GM19395 (cell line): ENCODE measurements around the gene KIZ.

Source experiments
- ATAC-seq: cut with Tn5 transposase; IDR thresholded peaks from one replicate; pipeline ENCODE4 v1.9.1; 2021; ENCODE audit warnings: mild to moderate bottlenecking, moderate library complexity; ENCODE audit not compliant: unreplicated experiment

Gene KIZ, protein sequence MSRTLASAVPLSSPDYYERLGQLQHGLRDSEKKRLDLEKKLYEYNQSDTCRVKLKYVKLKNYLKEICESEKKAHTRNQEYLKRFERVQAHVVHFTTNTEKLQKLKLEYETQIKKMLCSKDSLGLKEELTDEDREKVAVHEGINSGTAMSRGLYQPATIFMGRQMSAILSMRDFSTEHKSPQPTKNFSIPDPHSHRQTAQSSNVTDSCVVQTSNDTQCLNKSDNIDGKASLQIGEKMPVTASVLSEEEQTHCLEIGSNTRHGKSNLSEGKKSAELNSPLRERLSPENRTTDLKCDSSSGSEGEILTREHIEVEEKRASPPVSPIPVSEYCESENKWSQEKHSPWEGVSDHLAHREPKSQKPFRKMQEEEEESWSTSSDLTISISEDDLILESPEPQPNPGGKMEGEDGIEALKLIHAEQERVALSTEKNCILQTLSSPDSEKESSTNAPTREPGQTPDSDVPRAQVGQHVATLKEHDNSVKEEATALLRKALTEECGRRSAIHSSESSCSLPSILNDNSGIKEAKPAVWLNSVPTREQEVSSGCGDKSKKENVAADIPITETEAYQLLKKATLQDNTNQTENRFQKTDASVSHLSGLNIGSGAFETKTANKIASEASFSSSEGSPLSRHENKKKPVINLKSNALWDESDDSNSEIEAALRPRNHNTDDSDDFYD

DNA sequence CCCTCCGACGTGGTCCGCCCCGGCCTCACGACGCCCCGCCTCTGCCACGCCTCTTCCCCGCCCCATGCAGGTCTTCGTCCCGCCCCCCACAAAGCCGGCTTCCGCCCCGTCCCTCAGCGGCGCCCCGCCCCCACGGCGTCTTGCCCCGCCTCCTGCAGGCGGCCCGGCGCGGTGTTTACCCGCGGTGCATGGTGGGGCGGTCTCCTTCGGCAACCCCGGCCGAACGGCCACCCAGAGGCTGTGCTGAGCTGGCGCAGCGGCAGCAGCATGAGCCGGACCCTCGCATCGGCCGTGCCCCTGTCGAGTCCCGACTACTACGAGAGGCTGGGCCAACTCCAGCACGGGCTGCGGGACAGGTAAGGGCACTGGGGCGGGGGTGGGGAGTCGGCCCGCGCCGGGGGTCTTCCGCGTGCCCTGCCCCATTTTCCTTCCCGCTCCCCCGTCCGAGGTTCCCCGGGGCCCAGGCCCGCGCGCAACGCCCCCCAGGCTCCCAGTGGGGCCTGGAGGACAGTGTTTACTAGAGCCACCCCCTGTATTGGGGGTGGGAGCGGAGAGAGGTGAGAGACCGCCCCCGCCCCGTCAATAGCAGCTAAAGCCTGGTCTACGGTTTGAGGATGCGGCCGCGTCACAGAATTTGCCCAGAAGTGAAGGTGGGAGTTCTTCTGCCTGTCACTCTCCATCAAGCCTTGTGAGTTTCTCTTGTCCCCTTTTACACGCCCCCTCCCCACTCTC lies at the start of gene KIZ:
TSS of gene KIZ (plus strand) at position 234 of the 732 bp plus-strand sequence. CDS start at position 268, 34 bp downstream.
- ATAC-seq = peak; percentile 95

DNA sequence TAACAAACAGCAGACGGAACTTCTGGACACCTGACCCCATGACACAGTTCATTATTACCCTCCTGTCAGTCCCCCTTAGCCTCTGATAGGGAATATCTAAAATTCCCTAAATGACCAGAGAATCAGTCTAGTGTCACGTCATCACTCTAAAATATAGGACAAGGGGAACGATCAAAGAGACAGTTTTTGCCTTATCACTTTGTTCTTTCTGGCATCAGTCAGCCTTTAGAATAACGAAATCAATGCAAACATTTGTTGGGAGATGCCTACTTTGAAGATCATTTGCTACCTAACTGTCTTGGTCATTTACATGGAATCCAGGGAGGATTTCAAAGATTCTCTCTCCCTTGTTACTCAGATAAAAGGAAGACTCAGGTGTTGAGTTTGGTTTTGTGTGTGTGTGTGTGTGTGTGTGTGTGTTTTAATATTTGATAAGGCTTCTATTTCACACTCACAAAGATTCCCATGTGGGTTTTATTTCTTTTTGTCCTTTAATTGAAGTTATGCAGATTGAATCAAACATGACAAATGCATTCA lies 48.0 kb upstream of the KIZ start:
- ATAC-seq = no peak

DNA sequence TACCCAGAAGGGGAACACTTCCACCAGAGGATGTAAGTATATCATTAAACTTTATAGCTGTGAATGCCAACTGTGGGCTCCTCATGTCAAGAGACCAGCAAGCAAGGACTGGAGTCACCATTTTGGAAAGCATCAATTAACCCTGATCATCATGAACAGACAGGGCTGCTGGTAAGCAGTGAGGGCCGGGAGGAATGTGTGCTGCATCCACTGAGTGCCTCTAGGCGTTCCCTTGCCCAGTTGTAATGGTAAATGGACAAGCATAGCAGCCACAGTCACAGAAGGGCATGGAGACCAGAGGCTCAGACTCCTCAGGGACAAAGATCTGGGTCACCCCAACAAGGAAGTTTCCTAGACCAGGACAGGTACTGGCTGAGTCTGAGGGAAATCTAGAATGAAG lies 43.3 kb upstream of the KIZ start:
- ATAC-seq = no peak

DNA sequence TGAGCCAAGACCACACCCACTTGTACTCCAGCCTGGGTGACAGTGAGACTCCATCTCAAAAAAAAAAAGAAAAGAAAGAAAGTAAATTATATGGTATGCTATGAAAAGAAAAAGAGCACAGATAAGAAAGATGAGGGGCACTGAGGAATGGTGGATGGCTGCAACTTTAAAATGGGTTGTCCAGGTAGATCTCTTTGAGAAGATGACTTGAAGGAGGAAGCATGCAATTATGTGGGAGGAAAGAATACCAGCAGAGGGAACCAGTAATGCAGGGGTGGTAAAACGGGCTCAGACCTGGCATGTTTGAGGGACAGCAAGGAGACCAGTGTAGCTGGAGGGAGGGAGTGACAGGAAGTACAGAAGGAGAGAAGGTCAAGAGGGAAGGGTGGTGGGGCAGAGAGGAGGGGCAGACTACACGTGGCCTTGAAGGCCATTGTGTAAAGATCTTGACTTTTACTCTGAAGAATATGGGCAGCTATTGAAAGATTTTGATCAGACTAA lies 42.0 kb upstream of the KIZ start:
- no peak for ATAC-seq

DNA sequence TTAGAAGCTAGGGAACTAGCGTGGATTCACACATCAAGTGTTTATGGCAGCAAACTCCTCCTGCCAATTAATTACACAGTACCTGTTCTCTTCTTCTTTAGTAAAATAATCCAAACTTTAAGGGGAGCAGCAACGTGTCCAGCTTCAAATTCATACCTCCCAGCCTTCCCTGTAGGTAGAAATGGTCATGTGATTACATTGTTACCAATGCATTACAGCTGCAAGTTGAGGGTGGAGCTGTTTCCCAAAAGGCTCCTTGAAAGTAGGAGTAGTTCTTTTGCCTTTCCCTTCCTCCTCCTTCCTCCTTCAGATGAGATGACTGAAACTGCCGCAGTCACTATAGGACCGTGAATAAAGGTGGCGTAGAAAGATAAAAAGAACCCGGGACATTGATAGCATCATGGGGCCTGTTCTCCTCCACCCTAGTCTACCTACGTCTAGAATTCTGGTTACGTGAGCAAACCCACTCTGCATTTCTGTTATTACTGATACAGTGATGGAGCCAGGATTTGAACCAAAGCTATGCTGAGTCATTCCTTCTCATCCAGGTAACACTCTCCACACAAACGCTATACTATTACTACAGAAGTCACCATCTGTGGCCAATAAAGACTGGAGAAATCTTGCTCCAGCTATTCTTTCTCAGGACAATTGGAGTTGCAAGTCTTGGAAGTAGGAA lies 37.9 kb upstream of the KIZ start:
- ATAC-seq = no peak

DNA sequence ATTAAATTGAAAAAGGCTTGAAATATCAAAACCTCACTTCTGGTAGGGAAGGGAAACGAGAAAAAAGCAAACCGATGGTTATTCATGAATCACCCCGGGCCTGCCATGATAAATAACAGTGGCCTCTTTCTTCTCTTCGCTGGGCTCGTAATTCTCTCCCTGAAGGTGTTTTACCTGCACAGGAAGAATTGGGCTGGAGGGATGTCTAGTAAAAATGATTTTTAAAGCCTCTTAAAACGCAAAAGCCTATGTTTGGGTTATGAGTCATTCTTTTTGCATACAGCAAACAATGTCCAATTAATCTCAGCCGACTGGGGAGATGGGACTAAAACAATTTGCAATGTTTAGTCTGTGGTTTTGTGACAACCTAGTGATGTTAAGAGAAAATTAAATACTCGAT lies 36.5 kb upstream of the KIZ start:
- ATAC-seq = no peak

DNA sequence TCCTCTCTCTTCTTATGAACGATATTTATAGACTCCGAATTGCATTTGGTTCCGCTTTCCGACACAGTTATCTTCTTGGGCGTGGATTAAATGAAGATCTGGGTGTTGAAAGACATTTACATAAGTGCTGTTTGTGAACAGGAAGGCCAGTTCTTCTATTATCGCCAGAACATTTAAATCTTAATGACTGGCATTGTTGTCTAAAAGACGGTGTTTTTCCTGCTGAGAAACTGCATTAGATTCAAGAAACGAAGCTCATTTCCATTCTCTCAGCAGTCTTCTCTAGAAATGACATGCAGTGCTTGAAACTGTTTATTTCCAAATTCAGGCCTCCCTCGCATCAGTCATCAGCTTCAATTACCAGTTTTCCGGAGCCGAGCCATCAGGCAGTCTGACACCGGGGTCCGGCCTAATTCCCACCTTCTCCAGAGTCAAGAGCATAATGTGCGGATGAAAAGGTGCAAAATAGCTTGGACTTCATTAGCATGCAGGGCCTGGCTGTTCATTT lies 35.7 kb upstream of the KIZ start:
- ATAC-seq = no peak

DNA sequence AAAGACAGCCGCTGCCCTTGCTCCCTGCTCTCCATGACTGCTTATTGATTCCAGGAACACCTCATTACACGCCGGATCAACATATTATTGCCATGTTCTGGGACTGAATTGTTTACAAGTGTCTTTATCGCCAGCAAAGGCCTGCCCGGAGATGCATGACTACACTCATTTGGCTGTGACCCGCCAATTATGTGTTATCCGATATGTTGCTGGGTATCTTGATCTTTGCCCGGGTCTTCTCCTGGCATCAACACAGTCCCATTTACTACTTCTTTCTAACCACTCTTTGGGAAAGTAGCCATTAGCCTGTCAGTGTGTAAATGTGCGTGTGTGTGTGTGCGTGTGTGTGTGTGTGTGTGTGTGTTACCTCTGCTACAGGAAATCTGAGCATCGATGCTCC lies 35.2 kb upstream of the KIZ start:
- no peak for ATAC-seq

DNA sequence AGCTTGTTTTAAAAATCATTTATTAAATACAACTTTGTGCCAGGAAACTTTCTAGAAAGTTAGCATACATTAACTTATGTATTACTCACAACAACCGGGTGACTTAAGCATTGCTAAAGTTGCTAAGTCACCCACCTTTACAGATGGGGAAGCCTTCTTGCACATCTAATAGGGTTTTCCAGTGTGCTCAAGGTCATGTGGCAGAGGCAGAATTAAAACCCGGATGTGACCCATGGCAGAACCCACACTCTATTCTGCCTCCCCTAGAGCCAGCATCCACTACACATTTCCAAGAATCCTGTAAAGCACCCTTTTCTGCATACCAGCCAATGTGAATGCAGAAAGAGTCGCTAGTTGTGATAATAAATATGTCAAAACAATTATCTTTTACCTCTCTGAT lies 33.1 kb upstream of the KIZ start:
- ATAC-seq = no peak

DNA sequence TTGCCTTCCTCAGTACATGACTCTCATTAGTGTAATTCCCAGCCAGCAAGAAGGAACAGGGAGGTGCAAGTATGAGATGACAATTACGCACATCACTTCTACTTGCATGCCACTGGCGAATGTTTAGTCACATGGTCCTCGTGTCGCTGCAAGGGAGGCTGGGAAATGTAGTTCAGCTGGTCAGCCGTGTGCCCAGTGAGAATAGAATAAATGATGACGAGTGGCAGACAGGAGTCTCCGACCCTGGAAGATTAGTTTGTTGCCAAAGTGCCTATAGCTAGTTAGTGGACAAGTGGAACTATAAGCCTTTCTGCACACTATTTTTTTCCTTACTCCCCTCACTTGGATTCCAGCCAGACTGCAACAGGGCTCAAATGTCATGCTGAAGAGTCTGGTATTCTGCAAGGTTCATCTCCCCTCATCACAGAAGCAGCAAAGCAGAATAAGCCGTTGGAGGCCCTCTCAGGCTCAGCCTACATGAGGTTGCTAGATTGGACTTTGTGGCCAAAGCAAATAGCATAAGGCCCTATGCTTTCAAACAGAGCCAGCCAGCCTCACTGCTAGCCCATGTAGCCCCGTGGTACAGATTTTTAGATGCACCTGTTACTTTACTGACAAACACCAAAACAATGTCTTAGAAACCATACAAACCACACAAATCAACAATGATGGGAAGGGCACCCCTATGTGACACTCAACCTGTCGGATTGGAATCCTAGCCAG lies 29.4 kb upstream of the KIZ start:
- no peak for ATAC-seq

DNA sequence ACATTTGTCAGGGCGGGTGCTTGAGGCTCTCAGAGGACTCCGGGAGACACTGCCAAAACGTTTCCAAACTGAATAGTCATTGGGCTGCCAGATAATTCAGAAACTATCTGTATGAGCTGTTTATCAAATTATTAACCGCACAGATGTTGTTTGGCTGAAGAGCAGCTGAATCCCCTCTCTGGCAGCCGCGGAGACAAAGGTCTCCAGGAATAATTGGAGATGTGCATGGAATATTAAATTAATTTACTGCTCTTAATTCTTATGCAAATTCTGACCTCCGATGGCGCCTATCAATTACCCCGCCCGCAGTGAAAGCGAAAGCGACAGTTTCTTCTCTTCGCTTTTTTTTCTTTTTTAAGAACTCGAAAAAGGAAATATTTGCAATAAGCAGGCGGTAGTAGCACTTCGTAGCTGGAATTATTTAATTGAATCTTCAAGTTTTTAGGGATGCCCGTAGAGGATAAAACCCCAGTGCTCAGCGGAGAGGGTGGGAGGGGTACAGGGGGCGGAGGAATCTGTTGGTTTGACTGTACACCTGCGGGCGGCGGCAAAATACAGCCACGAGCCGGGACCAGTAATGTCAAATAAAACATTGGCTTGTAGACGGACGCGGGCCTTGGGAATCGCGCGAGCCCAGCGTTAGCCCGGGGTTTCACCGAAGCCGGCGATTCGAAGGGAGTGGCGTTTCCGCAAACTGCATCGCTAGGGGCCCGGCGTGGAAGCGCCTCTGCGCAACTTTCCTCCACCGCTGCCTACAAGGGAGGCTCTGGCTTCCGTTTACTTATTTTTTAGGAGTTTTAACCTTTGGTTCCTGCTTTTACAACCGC lies 25.9 kb upstream of the KIZ start:
- peak; percentile 44 for ATAC-seq

DNA sequence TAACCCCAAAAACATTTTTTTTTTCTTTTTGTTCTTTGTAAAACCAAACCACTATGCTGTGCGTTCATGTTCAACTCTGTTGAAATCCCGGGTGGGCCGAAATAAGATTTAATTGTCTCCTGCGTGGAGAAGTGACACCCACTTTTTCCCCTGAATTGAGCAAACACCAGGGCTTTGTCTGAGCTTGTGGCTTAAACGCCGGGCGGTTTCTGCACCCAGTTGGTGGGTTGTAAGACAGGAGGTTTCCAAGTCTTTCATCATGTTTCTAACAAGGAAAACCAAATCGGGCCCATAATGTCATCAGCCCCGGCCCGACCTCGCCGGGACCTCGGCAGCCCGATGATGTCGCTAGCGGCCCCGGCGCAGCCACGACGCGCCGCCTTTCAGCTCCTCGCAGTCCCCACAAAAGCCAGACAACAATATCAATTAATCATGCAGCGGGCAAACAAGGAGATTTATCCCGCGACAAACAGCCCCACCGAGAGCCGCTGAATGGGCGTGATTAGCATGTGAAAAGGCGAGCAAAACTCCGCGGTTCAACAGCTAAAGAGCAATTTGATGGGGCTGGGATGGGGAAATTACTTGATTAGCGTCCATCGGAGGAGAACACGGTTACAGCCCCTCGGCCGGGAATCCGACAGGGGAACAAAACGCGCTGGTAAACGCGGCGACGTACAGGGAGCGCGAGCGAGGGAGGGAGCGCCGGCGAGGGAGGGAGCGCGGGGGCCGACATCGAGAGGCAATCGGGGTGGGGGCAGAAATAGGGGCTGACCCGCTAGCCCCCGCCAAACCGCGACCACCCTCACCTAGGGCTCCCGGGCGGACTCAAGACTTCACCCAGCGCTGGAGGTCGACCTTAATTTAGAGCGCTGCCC lies 25.1 kb upstream of the KIZ start:
- peak; percentile 5 for ATAC-seq

DNA sequence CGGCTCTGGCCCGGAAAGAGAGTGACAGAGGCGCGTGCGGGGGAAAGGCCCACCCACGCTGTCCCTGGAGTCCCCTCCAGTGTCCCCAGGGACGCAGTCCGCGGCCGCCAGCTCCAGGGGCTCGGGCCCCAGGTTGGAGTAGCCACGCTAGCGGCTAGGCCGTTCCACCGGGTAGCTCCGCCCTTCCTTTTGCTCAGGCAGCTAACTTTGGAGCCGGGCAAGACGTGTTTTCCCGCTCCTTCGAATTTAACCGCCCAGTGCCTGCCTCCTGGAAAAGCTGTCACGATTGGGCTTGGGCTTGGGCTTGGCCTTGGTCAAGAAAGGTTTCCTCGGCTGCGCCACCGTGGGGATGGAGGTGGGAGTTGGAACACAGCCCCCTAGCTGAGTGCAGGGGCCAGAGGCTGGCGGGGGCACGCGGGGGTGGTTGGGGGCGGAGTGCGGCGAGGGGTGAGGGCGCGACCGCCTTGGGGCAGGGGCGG lies 24.4 kb upstream of the KIZ start:
- ATAC-seq = peak; percentile 1

DNA sequence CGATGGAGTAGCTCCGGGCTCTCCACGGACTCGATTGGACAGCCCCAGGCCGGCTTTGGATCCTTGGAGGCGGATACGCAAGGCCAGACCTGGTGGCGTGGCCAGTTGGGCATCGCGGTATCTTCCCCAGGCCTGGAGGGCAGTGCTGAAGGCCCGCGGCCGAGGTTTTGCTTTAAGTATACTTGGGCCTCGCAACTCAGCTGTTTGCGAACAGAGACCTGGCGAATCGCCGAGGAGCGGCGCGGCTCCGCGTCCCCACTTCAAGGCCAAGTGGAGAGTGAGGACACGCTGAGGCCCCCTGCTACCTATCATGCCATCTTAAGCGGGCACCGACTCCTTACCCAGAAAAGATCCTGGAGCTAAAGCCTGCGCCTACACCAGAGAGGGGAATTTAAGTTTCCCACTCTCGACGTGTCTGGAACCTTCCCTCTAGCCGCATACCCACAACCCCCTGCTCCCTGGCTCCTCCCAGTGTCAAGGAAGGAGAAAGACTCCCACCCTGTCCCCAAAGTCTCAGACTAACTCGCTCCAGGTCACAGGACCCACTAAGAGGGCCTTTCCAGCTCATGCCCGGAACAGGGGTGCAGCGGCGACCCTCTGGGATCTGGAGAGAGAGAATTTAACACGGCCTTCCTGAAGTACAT lies 23.8 kb upstream of the KIZ start:
- no peak for ATAC-seq

DNA sequence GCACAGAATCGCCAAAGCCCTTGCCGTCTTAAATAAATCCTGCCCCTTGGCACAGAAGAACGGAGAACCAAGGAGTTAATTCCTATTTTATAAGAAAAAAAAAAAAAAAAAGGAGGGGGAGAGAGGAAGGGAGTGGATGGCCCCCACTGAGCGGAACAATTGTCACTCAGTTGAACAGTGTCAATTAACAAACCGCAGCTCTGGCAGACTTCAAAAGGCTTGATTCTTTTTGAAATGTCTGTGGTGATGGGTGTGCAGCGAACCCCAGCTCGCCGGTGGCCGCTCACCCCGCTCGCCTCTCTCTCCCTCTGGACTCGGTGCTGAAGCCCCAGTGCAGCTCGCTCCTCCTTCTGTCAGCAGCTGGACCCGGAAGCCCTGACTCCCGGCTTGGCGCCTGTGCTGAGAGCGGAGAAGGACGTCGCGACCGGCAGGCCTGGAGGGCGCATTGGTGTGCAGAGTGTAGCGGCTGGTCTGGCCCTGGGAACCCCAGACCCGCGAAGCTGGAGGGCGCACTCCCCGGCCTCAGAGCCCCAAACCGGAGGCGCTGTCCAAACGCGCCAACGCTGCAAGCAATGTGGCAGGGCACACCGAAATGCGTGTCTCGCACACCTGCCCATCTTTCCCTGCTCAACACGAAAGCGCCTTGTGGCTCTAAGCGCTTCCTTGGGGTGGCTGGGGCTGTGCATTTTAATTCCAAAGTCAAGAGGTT lies 23.1 kb upstream of the KIZ start:
- no peak for ATAC-seq

DNA sequence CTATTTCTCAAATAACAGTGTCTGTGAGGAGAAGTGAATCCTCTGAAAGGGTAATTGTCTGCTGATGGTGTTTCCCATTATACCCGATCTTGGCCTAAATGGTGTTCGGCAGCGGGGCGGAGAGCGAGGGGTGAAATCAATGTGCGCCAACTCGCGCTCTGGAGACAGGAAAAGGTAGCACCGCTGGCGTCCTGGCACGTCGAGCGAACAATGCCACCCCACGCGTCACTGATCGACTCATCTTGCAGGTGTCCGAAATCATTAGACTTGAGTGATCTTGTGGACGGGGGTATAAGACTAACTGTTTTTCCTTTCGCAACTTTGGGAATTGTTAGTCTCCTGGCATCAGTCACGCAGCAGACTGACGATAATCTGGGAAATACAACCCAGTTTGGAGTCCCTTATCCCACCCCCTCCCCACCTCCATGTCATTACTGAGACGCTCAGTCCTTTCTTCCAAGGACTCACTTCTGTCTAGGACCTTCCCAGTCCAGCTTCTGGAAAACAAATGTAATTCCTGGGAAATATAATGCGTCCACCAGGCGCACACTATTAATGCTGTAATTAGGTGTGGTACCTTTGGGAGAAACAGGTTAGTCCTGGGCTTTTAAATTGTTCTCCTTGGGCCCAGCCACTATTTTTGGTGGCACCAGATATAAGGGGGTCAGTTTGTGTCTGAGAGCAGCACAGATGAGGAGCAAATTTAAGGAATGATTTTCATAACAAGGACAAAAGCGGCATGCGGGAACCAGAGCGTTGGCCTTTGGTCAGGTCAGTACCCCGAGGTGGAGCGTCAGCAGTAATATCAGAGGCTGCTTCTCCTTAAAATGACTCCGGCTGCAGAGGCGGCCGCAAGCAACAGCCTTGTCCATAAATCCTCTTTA lies 22.1 kb upstream of the KIZ start:
- no peak for ATAC-seq
